Measurements from ENCODE around the gene GRM8. TPM values are rescaled to one million over a fixed set of nuclear protein-coding genes. Genes with fewer than 3 reads are reported as not detected.

The GRM8 gene
- total RNA-seq, 1 donor from 2014 or later: 7.8 TPM

- peaks cover 2% of the 10 kb centered on the region for H3K9me3 Mint-ChIP-seq (ENCODE audit: unreplicated experiment)
- H3K27ac Mint-ChIP-seq (ENCODE audit: unreplicated experiment): no peak overlapping the region
- peaks cover 11% of the 10 kb centered on the region for H3K4me1 Mint-ChIP-seq (ENCODE audit: low read depth, unreplicated experiment)
- H3K27me3 Mint-ChIP-seq (ENCODE audit: unreplicated experiment): no peaks in the 10 kb centered on the region
- TF ChIP-seq CTCF (IDR thresholded peaks at IDR 0.05; ENCODE audit: partially characterized antibody, unreplicated experiment): no peak
- no peak for DNase-seq
- no peak overlapping the region for H3K4me3 Mint-ChIP-seq (ENCODE audit: unreplicated experiment)
- no peaks in the 10 kb centered on the region for H3K36me3 Mint-ChIP-seq (ENCODE audit: unreplicated experiment)
Observed at GRCh38 chr7:126486806-126487205, 765.9 kb downstream of the GRM8 start.

DNA sequence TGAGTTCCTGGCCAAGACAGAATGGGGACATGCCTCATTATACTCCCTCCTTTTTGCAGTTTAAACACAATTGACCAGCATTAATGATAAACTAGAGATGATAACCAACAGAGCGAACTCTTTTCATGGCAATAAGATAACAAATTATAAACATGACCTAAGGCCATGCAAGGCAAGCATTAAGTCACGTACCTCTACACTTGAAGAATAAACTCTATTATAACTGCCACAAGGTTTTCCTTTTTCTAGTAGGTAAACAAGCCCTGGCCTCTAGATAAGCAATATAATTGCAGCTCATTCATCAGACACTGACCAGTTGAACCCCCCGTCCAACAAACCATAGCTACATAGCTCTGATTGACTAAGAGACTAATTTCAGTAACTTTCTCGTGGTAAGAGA is 767.0 kb downstream of the GRM8 start:
- no peak for DNase-seq
- H3K36me3 Mint-ChIP-seq (ENCODE audit: unreplicated experiment): no peaks in the 10 kb centered on the region
- no peaks in the 10 kb centered on the region for H3K27me3 Mint-ChIP-seq (ENCODE audit: unreplicated experiment)
- no peak for TF ChIP-seq CTCF (IDR thresholded peaks at IDR 0.05; ENCODE audit: partially characterized antibody, unreplicated experiment)
- H3K9me3 Mint-ChIP-seq (ENCODE audit: unreplicated experiment): peaks cover 2% of the 10 kb centered on the region
- H3K4me3 Mint-ChIP-seq (ENCODE audit: unreplicated experiment): no peak overlapping the region
- H3K27ac Mint-ChIP-seq (ENCODE audit: unreplicated experiment): no peak overlapping the region
- H3K4me1 Mint-ChIP-seq (ENCODE audit: low read depth, unreplicated experiment): peaks cover 11% of the 10 kb centered on the region

- Mint-ChIP-seq H3K9me3 (ENCODE audit: unreplicated experiment) (peaks cover 3% of the 10 kb centered on the region), H3K27me3 (ENCODE audit: unreplicated experiment) (no peaks in the 10 kb centered on the region), H3K27ac (ENCODE audit: unreplicated experiment) (peak overlapping the region; percentile 76), H3K4me3 (ENCODE audit: unreplicated experiment) (no peak overlapping the region), H3K36me3 (ENCODE audit: unreplicated experiment) (peaks cover 5% of the 10 kb centered on the region), H3K4me1 (ENCODE audit: low read depth, unreplicated experiment) (peaks cover 9% of the 10 kb centered on the region)
- no peak for TF ChIP-seq CTCF (IDR thresholded peaks at IDR 0.05; ENCODE audit: partially characterized antibody, unreplicated experiment)
- DNase-seq: peak; percentile 26
Observed at GRCh38 chr7:126483972-126484371, 768.8 kb downstream of the GRM8 start.

DNA sequence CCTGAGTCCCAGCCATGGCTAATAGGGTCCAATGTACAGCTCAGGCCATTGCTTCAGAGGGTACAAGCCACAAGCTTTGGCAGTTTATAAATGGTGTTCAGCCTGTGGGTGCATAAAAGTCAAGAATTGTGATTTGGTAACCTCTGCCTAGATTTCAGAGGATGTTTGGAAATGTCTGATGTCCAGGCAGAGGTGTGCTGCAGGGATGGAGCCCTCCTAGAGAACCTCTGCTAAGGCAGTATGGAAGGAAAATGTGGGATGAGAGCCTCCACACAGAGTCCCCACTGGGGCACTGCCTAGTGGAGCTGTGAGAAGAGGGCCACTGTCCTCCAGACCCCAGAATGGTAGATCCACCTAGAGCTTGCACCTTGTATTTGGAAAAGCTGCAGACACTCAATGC is 779.9 kb downstream of the GRM8 start:
- peaks cover 1% of the 10 kb centered on the region for H3K9me3 Mint-ChIP-seq (ENCODE audit: unreplicated experiment)
- no peak overlapping the region for H3K4me3 Mint-ChIP-seq (ENCODE audit: unreplicated experiment)
- H3K27me3 Mint-ChIP-seq (ENCODE audit: unreplicated experiment): no peaks in the 10 kb centered on the region
- no peak overlapping the region for H3K27ac Mint-ChIP-seq (ENCODE audit: unreplicated experiment)
- no peaks in the 10 kb centered on the region for H3K4me1 Mint-ChIP-seq (ENCODE audit: low read depth, unreplicated experiment)
- no peak for DNase-seq
- no peak for TF ChIP-seq CTCF (IDR thresholded peaks at IDR 0.05; ENCODE audit: partially characterized antibody, unreplicated experiment)
- H3K36me3 Mint-ChIP-seq (ENCODE audit: unreplicated experiment): peaks cover 8% of the 10 kb centered on the region

DNA sequence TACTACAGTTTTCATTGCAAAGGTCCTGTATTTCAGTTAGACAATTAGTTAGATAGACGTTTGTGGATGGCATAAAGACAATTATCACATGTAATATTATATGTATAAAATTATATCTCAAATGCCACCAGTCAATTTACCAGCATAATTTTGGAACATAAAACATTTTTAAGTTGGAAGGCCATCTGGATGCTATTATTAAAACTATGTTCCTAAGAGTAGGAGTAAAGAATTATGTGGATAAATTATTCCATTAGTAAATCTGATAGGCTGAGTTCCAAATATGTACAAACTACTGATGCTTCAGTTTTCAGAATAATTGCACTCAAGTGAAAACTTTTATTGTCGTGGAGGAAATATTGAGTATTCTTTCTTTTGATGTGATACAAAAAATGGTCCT is 790.3 kb downstream of the GRM8 start:
- no peak for DNase-seq
- no peak for TF ChIP-seq CTCF (IDR thresholded peaks at IDR 0.05; ENCODE audit: partially characterized antibody, unreplicated experiment)
- Mint-ChIP-seq H3K4me3 (ENCODE audit: unreplicated experiment) (no peak overlapping the region), H3K27ac (ENCODE audit: unreplicated experiment) (no peak overlapping the region), H3K27me3 (ENCODE audit: unreplicated experiment) (no peaks in the 10 kb centered on the region), H3K9me3 (ENCODE audit: unreplicated experiment) (no peaks in the 10 kb centered on the region), H3K36me3 (ENCODE audit: unreplicated experiment) (no peaks in the 10 kb centered on the region), H3K4me1 (ENCODE audit: low read depth, unreplicated experiment) (no peaks in the 10 kb centered on the region)
